ENCODE results near the gene BUD31. TPM values are rescaled to one million over a fixed set of nuclear protein-coding genes. Genes with fewer than 3 reads are reported as not detected.
A peak's percentile ranks its signal among the peaks of the same experiment; 100 is the strongest.

BUD31 gene
- total and polyA plus RNA-seq, 4 donors = 88.5 to 185 (median 115) TPM

DNA sequence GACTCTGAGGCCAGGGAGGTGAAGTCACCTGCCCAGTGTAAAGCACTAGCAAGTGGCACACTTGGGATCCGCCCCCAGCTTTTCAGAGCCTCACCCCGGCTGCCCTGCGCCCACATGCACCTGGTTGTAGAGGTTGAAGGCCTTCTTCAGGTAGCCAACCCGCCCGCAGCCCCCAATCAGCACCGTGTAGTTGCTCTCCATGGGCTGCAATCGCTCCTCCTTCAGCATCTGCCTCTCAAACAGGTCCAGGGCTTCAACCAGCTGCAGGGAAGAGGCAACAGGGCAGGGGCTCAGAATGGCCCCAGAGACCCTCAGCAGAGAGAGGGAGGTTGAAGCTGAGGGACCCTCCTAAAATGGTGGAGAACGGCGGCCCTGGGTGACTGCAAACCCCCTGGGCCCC is 24.4 kb downstream of the BUD31 start:
- Histone ChIP-seq H3K4me1 (ENCODE audit: control insufficient read depth in 5 of 5, insufficient read depth in 5 of 5, low read length in 5 of 5) (peaks cover 3 to 7% (median 5%) of the 10 kb centered on the region in 5 donors), H3K9me3 (ENCODE audit: control insufficient read depth in 4 of 4, insufficient read depth in 3 of 4, low read length in 3 of 4) (no peaks in the 10 kb centered on the region), H3K27me3 (ENCODE audit: control insufficient read depth in 3 of 3, insufficient read depth in 3 of 3, low read length in 2 of 3) (no peaks in the 10 kb centered on the region), H3K4me3 (no peak overlapping the region), H3K9ac (ENCODE audit: insufficient read depth in 1 of 2, low read length in 2 of 2) (no peak overlapping the region), H3K36me3 (ENCODE audit: control insufficient read depth in 4 of 4, insufficient read depth in 4 of 4, low read length in 4 of 4) (peaks cover 12 to 46% (median 15%) of the 10 kb centered on the region in 4 donors), H3K27ac (ENCODE audit: low read depth in 1 of 2, low read length in 1 of 2) (no peak overlapping the region)
- TF ChIP-seq CTCF (IDR thresholded peaks at IDR 0.05; ENCODE audit: control extremely low read depth, extremely low read depth) = no peak
- DNase-seq (no peak), ATAC-seq (ENCODE audit: insufficient read depth, low FRiP score) (no peak)
- WGBS, 2 donors = 94 to 95% methylated on average over 9 of the region's 9 CpGs

GRCh38 chr7:99437946-99438572 is 29.3 kb downstream of the BUD31 start:
- ATAC-seq (ENCODE audit: insufficient read depth, low FRiP score) = no peak

GRCh38 chr7:99438573-99439480 is 30.1 kb downstream of the BUD31 start, which contains the start of the genes CPSF4 and PTCD1:
Gene CPSF4, plus strand, starts transcription at chr7:99438943. Its CDS starts 140 bp downstream, at chr7:99439083.
Gene PTCD1, minus strand, starts transcription at chr7:99438798. Its CDS starts 3,556 bp downstream, at chr7:99435242.
- Histone ChIP-seq H3K27me3 (ENCODE audit: control insufficient read depth in 3 of 3, insufficient read depth in 3 of 3, low read length in 2 of 3) (no peaks in the 10 kb centered on the region), H3K4me1 (ENCODE audit: control insufficient read depth in 5 of 5, insufficient read depth in 5 of 5, low read length in 5 of 5) (peaks cover 4 to 12% (median 9%) of the 10 kb centered on the region in 5 donors), H3K4me3 (peak within 1 kb of the TSS; percentile 72), H3K27ac (ENCODE audit: low read depth in 1 of 2, low read length in 1 of 2) (peak within 1 kb of the TSS; percentile 85 to 89), H3K36me3 (ENCODE audit: control insufficient read depth in 4 of 4, insufficient read depth in 4 of 4, low read length in 4 of 4) (peaks cover 0 to 14% (median 5%) of the 10 kb centered on the region in 4 donors), H3K9me3 (ENCODE audit: control insufficient read depth in 4 of 4, insufficient read depth in 3 of 4, low read length in 3 of 4) (no peaks in the 10 kb centered on the region), H3K9ac (ENCODE audit: insufficient read depth in 1 of 2, low read length in 2 of 2) (peak within 1 kb of the TSS; percentile 63 to 81)
- TF ChIP-seq CTCF (IDR thresholded peaks at IDR 0.05; ENCODE audit: control extremely low read depth, extremely low read depth) = peak; percentile 10
- ATAC-seq (ENCODE audit: insufficient read depth, low FRiP score) (peak; percentile 96), DNase-seq (peak; percentile 96 to 97 (median 97))
- 0 to 1% methylated on average over 80 to 89 of the region's 89 CpGs for WGBS, 2 donors

More at GRCh38 chr7:99437946-99438572, 29.3 kb downstream of the BUD31 start:
- no peak for DNase-seq
- H3K4me1 ChIP-seq (ENCODE audit: control insufficient read depth in 5 of 5, insufficient read depth in 5 of 5, low read length in 5 of 5) = peaks cover 4 to 12% (median 9%) of the 10 kb centered on the region in 5 donors
- H3K9me3 ChIP-seq (ENCODE audit: control insufficient read depth in 4 of 4, insufficient read depth in 3 of 4, low read length in 3 of 4) = no peaks in the 10 kb centered on the region
- WGBS, 2 donors = 23 to 24% methylated on average over 20 of the region's 20 CpGs
- H3K4me3 ChIP-seq = peak overlapping the region; percentile 72
- H3K9ac ChIP-seq (ENCODE audit: insufficient read depth in 1 of 2, low read length in 2 of 2) = peak overlapping the region; percentile 63 to 68
- no peaks in the 10 kb centered on the region for H3K27me3 ChIP-seq (ENCODE audit: control insufficient read depth in 3 of 3, insufficient read depth in 3 of 3, low read length in 2 of 3)
- TF ChIP-seq CTCF (IDR thresholded peaks at IDR 0.05; ENCODE audit: control extremely low read depth, extremely low read depth) = no peak
- peak overlapping the region; percentile 73 to 85 for H3K27ac ChIP-seq (ENCODE audit: low read depth in 1 of 2, low read length in 1 of 2)
- H3K36me3 ChIP-seq (ENCODE audit: control insufficient read depth in 4 of 4, insufficient read depth in 4 of 4, low read length in 4 of 4) = peaks cover 1 to 16% (median 6%) of the 10 kb centered on the region in 4 donors
